Fibroblast of gingiva (primary cell): ENCODE results near the gene SRSF8.
A peak's percentile ranks its signal among the peaks of the same experiment; 100 is the strongest.

Experiments
- DNase-seq: peaks from one replicate; pipeline ENCODE4 v3.0.0-alpha.2; 2011; ENCODE audit warnings: low read depth

SRSF8 gene

DNA sequence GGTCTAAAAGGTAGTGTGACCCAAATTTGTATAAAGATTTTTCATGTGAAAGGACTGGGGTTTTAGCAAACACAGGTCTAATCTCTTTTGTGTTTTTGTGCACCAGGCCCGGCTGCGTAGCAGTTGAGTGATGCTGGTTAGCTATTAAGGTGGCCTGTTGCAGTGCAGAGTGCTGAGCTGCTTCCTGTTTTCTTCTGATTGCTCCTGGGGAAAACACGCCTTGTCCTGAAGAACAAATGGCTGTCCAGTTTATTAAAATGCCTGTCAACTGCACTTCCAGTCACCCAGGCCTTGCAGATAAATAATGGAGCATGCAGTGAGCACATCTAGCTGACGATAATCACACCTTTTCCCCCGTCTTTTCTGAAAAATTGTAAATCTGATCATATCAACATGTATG lies 1.8 kb downstream of the SRSF8 start:
- peak; percentile 92 for DNase-seq

DNA sequence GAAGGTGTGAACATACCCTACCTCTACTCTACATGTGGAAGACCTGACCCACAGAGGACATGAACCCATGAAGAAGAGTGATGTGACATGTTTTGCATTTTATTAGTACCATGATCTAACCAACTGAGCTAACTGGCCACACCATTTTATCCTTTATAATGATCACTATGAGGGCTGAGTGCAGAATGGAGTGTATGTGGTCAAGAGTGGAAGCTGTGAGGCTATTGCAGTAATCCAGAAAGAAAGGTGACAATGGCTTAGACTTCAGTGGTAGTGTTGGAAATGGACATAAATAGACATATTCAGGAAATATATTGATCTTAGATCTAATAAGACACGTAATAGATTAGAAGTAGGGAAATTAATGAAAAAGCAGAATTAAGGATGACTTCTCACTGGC lies 3.8 kb downstream of the SRSF8 start:
- no peak for DNase-seq

DNA sequence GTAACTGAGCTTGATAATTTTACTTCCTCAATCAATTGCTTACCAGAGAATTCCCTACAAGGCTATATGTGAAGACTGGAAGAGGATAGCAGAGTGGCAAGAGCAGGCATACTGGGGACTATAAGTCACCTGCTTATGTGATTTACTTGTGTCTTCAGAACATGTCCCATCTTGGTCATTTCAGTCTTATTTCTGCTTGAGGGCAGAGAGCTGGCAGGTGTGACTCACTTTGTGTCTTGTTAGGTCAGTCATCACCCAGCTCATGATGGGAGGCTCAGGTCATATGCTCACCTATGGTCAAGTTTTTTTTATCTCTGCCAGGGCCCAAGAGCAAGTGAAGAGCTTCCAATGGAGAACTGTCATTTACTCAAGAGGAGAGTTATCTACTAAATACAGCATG lies 6.2 kb downstream of the SRSF8 start:
- DNase-seq = no peak

DNA sequence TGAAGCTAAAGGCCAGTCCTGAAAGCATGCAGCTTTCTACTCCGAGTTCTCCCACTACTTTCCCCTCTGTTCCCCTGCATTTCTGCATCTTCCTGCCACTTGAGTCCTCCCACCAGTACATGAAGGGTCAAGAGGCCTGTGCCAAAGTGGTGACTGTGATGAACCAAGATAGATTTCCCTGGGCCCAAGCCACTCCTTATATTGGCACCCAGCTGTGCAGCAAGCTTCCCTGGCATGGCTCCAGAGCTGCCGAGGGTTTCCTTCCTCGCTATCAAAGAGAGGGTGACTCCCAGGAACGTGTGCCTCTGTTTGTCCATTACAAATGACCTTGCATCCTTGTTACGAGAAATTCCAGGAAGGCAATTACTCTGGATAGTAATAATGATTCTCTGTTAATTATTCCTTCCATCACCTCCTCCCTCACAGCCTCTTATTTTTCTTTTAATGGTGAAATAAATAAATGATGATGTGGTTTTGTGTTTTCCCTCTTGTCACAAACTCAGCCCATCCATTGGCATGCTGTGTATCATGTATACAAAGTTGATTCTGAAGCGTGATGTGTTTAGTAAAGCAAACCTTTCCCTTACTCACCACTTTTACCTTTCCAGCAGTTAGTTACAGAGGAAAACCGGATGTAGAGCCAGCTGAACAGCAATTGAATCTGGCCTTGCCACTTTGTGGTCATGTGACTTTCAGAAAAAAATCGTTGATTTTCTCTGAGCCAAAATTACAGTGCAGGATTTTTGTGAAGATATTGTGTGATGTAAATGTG lies 8.3 kb downstream of the SRSF8 start:
- no peak for DNase-seq

DNA sequence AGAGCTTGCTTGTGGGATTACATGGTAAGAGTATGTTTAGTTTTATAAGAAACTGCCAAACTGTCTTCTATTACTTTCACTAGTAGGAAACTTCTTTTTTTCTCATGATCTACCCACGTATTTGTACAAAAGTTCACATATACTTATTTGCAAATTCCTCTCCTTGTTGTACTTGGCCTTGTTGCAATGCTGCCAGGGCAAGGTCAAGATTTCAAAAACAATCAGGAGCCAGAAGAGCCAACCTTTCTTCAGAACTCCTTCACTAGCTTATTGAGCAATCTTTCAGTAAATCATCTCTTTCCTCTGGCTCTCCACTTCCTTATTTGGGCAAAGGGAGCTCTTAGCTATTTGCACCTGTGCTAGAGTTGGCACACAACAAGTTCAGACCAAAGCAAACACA lies 9.7 kb downstream of the SRSF8 start:
- peak; percentile 97 for DNase-seq

DNA sequence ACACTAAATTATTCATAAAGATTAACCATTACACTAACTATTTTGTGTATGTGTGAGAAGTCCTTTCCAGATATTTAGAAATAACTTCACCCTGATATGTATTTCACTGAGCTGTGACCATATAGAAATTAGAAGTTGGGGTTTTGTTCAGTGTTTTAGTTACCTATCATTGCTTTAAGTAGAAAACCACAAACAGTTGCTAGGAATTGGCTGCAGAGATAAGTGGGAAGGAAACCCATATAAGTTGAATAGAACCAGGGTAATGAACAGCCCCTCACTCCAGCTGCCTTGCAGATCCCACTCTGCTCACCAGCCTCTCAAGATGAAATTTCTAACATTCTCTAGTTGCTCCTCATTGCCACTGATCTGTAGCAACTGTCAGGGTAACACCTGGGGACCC lies 10.3 kb downstream of the SRSF8 start:
- DNase-seq = no peak

DNA sequence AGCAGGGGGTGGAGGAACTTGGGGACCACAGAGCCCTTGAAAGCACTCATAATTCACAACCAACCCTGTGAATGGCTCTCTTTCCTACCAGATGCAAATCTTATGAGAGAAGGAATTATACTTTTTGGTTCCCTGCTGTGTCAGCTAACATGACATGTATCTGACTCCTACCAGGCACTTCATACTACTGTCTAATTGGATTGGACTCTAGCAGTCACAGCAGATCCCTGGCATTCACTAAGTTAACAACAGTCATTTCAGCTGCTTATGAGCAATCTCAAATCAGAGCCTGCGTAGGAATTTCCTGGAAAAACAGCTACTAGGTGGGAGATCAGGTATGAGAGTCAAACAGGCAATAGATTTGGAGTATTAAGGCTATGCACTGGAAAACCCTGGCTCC lies 11.8 kb downstream of the SRSF8 start:
- DNase-seq = no peak

DNA sequence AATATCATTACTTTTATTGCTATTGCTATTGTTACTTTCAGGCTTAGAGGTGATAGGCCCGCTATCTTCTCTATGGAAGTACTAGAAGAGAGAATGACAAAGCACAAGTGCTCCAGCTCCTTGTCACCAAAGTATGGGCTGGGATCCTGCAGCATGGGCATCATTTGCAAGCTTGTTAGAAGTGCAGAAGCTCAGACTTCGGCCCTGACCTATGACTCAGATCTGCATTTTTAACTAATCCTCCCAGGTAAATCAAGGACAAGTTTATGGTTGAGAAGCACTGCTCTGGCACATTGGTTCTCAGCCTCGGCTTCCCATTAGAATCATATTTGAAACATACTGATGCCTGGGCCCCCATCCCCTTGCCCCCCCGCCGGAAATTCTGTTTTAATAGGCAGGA lies 14.3 kb downstream of the SRSF8 start:
- DNase-seq = no peak

DNA sequence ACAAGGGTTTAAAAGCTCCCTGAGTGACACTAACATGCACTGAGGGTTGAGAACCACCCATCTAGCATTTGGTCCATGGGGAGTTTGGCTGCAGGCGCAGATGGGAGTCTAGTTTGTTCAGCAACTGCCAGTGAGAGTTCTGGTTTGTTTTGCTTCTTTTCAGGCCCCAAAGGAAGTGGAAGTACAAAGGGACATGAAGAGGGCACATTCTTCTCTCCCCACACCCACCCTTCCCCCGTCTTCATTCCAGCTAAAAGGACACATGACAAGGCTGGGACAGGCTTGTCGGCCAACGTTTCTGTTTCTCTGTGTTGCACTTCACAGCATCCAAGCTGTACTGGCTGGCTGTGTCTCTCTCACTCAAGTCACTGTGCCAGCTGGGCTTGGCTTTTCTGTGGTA lies 14.7 kb downstream of the SRSF8 start:
- peak; percentile 30 for DNase-seq

DNA sequence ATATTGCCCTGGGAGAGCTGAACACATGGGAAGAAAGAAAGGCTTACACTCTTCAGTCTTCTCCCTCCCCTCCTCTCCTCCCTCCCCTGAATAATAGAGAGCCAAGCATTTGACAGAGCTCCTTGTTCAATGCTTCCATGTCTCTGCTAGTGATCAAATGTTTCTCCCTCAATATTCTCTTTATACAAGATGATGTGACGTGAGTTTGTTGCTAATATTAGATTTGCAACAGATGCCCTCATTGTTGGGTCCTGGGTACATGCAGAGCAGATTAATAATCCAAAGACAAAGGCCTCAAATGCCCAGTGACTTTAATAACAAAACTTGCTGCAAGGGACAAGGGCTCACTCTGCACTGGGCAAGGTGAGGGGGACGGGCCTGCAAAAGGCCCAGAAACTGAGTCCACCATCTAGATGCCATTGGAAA lies 15.9 kb downstream of the SRSF8 start:
- no peak for DNase-seq

DNA sequence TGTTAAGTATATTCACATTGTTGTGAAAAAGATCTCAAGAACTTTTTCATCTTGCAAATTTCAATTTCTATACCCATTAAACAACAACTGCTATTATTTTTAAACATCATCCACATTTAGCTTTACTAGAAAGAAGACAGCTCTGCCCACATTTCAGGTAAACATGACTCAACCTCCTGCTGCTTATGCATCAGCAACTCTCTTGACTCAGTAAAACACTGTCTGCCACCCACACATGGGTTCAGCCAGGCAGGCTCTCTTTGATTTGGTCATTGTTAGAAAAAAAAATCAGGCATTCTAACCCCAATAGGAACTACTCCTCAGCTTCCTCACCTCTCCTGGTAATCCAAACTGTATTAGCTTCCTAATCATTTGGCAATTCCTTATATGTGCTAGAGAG lies 17.8 kb downstream of the SRSF8 start:
- no peak for DNase-seq

DNA sequence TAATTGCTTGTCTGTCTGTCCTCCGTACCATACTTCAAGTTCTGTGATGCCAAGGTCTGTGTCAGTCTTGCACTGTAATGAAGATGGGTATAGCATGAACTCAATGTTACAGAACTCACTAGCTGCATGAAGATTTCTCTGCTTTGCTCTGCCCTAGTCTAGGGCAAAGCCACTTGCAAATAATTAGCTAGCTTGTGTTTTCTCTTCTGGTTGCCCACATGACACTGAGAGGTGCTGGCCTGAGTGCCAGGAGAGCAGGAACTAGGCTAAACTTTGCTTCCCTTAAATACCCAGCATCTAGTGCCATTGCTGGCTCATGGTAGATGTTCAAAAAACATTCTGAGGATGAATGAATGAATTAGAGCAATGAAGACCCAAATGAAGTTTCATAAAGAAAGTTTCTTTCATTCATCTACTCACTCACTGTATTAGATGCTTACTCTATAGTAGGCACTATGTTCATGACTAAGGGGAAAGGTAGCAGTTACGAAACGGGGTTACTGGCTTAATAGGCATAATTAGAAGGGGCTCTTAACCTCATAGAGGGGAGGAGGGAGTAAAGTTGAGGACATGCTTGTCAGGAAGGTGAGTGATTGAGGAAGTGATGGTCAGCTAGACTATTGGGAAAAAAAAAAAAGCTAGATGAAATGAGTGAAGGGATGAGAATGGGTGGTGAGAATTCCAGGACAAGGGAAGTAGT lies 18.5 kb downstream of the SRSF8 start:
- DNase-seq = no peak

DNA sequence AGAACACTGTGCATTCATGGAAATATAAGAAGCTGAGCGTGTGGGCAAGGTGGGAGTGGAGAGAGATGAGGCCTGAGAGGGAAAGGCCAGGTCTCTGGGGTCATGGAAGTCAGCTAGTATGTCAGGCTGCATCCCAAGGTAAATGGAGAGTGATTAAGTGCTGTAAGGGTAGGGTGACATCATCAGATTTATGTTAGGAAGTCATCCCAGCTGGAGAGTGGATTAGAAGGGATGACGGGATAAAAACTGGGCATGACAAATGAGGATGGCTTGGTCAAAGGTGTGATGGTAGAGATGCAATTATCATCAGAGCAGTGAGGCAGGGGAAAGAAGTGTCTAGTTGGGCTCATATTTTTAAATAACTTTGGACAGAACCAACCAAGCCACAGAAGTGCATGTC lies 19.4 kb downstream of the SRSF8 start:
- no peak for DNase-seq

DNA sequence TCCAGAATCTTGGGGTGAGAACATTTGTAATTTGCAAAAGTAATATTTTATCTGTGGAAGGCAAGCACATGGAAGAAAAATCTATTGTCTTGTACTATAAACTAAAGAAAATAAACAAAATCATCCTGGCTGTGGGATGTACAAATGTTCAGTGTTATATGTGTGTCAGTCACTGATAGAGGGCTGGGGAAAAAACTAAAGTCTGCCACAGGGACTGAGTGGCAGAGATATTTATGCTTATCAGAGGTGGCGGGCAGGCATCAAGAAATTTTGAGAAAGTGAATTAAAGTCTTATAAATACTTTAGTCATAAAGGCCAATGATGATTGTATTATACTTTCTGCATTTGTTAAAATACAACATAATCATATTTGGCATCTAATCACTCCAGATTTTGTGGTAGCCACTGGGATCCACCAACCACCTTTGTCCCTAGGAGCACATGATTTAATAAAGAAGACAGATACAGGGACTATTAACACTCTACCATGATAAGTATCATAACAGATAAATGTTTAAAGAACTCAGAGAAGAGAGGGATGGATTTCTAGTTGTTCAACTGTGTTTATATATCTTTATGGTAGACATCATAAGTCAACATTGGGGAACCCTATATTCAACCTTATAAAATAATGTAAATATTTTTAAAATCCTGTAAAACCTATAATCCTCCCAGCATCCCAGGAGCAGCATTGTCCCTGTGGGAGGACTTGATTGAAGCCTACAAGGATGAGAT lies 20.3 kb downstream of the SRSF8 start:
- DNase-seq = no peak

DNA sequence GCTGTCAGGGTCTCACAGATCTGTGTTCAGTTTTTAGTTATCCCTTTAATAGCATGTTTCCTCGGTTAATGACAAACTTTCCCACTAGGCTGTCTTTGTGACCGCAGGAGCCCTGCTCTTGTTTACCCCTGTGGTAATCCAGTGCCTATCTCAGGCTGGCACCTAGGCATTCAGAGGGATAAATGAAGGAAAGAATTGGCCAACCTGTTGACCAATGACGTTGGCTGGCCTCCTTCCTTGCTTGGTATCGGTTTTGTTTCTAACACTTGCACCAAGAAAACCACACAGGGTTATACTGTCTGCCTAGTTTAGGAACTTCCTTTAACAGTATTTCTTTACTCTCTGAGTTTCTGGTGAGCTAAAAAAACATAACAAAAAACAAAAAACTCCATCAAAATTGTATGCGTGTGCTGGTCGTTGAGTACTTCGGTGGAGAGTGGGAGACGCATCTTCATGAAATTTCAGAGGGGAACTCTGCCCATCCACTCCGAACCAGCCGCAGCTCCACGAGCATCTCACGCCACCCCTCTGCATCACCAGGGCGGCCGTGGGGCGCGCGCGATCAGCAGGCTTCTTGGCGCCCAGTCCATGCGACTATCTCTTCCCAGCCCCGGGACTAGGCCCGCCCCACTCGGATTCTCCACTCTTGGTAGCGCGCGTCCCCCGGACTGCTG lies 22.4 kb downstream of the SRSF8 start:
- no peak for DNase-seq

DNA sequence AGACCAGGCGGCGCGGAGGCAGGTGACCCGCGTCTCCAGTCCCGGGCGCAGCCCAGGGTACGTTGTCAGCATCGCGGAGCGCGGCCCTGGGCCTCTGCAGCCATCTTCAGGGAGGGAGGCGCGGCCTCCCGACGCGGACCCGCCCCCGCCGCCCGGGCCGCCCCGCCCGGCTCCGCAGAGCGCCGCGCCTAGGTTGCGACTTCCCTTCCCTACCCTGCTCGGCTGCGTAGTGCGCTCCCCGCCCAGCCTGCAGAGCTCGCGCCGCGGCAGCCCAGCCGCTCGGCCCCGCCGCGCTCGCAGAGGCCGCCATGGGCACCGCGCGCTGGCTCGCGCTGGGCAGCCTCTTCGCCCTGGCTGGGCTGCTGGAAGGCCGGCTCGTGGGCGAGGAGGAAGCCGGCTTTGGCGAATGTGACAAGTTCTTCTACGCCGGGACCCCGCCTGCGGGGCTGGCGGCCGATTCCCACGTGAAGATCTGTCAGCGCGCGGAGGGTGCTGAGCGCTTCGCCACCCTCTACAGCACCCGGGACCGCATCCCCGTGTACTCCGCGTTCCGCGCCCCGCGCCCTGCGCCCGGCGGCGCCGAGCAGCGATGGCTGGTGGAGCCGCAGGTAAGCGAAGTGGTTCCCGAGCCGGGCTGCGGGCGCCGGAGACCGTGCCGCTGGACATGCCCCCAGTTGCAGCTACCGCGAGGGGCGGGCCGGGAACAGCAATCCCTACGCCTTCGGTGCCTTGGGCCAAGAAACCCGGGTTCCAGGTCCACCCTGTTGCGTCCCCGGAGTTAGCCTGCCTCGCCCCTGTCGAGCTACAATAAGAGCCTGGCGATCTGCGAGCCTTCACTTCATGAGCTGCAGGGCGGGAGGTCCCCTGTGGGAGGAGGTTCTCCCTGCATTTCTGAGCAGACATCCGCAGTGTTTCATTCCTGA lies 23.2 kb downstream of the SRSF8 start, which contains the start of gene ENDOD1:
ENDOD1 (plus strand) TSS at position 227 of the 923 bp plus-strand sequence; CDS start at position 309, 82 bp downstream.
- peak; percentile 83 for DNase-seq

DNA sequence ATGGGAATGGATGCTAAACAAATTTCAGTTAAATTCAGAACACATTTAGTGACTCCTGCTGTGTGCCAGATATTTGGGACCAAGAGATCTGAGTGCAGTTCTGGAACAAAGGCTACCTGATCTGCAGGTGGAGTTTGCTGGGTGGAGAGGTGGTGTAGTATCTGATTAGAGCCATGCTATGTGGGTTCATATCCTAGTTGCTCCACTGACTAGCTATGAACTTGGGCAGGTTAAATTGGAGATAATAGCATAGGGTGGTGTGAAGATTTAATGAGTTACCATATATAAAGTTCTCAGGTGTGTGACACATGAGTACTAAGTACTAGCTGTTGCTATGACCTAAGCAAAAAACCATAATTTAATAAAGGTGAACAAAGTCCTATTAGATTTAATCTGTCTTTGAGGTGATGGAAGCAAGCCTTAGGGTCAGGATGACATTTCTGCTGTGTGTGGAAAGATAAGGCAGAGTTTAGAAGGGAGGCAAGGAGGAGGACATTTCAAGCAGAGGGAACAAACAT lies 25.0 kb downstream of the SRSF8 start:
- DNase-seq = no peak

DNA sequence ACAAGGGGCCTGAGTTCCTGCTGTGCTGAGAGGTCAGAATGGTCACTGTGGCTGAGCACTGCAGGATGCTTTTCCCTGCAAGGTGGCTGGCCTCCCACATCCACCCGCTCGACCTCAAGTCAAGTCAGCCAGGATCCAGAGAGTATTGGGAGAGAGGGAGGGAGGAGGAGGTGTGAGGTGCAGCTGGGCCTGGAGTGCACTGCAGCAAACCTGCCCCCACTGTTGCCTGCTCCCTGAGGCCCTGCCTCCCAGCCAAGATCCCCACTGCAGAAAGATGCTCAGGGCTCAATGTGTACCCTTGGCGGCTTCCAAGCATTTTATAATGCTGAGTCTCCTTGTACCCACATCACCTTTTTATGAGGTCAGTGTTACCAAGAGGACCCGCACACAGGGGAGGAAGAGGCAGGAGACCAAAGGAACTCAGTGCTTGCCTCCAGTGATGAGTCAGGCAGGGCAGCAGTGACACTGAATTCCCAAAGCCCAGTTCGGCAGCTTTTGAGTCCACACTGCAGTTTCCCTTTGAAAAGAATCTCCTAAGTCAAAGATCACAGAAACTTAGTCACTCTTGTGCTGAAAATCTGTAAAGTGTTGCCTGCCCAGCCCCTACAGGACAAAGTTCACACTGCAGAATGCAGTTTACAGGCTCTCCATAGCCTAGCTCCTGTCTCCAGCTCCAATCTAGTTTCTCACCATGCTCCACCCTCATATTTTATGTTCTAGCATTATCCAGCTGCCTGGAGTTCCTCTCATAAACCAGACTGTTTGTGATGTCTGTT lies 26.0 kb downstream of the SRSF8 start:
- DNase-seq = peak; percentile 57

DNA sequence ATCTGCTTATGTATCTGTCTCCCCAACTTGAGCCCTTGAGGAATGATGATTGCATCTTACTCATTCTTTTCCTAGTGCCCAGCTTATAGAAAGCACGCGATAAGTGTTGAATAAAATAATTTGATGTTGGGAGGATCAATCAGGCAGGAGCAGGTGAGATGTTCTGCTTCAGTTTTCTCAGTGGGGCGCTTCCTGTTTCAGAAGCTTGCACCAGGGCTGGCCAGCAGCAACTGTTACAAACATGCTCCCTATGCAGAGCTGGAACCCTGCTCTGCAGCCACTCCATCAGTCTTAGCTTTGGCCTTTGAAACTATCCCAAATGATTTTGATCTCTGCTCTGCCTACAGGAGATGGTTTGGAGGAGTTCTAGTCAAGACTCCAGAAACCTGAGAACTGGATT lies 26.8 kb downstream of the SRSF8 start:
- no peak for DNase-seq
